GM23248 (cell line): ENCODE data around the gene SLC4A5.

ENCODE experiments used
- EZH2 ChIP-seq: fragments of 200-600 bp; sonication (generic); IDR thresholded peaks from 2 replicates; pipeline ENCODE4 v1.6.1; 2018; ENCODE audit warnings: antibody characterized with exemption, mild to moderate bottlenecking; ENCODE audit not compliant: insufficient read depth, poor library complexity, severe bottlenecking
- EZH2phosphoT487 ChIP-seq: fragments of 200-600 bp; sonication (generic); IDR thresholded peaks from 2 replicates; pipeline ENCODE4 v1.6.1; 2018; ENCODE audit warnings: antibody characterized with exemption, moderate library complexity, mild to moderate bottlenecking, low read depth; ENCODE audit not compliant: insufficient read depth

- no peak for TF ChIP-seq EZH2
- TF ChIP-seq EZH2phosphoT487 = no peak
These were observed 89.3 kb downstream of the SLC4A5 start for GRCh38 chr2:74253971-74254310.
